Ectodermal cell (in vitro differentiated cells): ENCODE data around the gene OBP2B.
"Not testable (repeated sequence)": the region's sequence is repeated elsewhere in the genome, so short reads cannot be mapped to it uniquely, and the experiment has no call there.

Experiments used
- H3K27ac ChIP-seq: 2 replicates; pipeline ENCODE4 v1.7.0; 2013; ENCODE audit warnings: mild to moderate bottlenecking, low read depth, low read length; ENCODE audit not compliant: insufficient read depth, poor library complexity, severe bottlenecking
- H3K27me3 ChIP-seq: 2 replicates; pipeline ENCODE4 v1.7.0; 2013; ENCODE audit warnings: mild to moderate bottlenecking, low read length; ENCODE audit not compliant: insufficient read depth, control insufficient read depth, poor library complexity, severe bottlenecking
- H3K36me3 ChIP-seq: one replicate; pipeline ENCODE4 v1.7.0; 2013; ENCODE audit warnings: low read length; ENCODE audit not compliant: control insufficient read depth, insufficient read depth
- H3K4me1 ChIP-seq: one replicate; pipeline ENCODE4 v1.7.0; 2013; ENCODE audit warnings: low read length; ENCODE audit not compliant: control insufficient read depth, insufficient read depth
- H3K4me3 ChIP-seq: 2 replicates; pipeline ENCODE4 v1.7.0; 2013; ENCODE audit warnings: low read depth, low read length, control low read depth; ENCODE audit not compliant: insufficient read depth
- H3K9me3 ChIP-seq: 2 replicates; pipeline ENCODE4 v1.7.0; 2013; ENCODE audit warnings: mild to moderate bottlenecking, low read length, moderate library complexity; ENCODE audit not compliant: control insufficient read depth
- WGBS, 2 experiments: methylation state at CpG; one replicate each; pipeline ENCODE4 v1.1.7; 2013; ENCODE audit warnings: missing lambda C conversion rate in 2 of 2; 5-methylcytosine and 5-hydroxymethylcytosine counted together

Gene OBP2B

DNA sequence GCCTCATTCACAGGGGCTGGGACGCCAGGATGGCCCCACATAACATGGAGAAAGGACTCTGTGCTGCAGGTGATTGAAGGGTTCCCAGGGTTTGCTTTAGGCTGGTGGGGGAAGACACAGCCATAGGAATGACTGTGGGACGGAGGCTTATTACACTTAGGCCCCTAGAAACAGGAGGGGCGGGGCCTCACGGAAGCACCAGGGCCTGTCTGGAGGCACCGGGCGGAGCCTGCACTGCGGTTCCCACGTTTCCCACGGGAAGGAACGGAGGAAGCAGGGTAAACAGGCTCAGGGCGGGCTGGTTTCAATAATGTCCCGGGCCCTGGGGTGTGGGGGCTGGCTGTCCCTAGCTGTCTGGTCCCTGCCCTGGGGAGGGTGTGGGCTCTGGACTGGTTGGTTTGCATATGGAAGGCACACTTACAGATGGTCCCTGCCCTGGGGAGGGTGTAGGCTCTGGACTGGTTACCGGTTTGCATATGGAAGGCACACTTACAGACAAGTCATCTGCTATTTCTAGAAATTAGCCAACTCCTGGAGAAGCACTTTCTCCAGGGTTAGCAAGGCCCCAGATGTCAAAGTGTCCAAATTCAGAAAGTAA is 14.2 kb upstream of the OBP2B start:
- H3K4me3 ChIP-seq, H3K27ac ChIP-seq, H3K36me3 ChIP-seq, H3K4me1 ChIP-seq, H3K9me3 ChIP-seq, H3K27me3 ChIP-seq: not testable (repeated sequence)
- 56 to 62% methylated on average over 13 of the region's 13 CpGs for WGBS, 2 experiments

DNA sequence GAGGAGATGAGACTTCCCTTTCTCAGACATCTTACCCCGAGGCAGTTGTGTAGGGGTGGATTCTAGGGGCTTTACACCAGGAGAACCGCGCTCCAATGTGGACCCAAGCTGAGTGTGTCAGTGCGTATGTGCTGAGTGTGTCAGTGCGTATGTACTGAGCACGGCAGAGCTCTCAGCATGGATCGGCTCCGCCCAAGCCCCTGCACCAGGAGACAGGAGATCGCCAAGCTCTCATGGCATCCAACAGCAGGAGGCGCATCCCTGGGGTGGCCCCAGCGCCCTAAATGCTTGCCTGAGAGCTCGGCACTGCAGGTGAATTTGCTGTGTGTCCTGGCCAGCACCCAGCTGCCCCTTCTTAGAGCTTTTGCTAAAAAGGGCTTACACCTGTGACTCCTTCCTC is 12.9 kb upstream of the OBP2B start:
- not testable (repeated sequence) for H3K27ac ChIP-seq, H3K36me3 ChIP-seq, H3K4me3 ChIP-seq, H3K4me1 ChIP-seq, H3K9me3 ChIP-seq
- 85 to 88% methylated on average over 12 of the region's 12 CpGs for WGBS, 2 experiments
- H3K27me3 ChIP-seq, result peaks cover 18% of the 10 kb centered on the region

DNA sequence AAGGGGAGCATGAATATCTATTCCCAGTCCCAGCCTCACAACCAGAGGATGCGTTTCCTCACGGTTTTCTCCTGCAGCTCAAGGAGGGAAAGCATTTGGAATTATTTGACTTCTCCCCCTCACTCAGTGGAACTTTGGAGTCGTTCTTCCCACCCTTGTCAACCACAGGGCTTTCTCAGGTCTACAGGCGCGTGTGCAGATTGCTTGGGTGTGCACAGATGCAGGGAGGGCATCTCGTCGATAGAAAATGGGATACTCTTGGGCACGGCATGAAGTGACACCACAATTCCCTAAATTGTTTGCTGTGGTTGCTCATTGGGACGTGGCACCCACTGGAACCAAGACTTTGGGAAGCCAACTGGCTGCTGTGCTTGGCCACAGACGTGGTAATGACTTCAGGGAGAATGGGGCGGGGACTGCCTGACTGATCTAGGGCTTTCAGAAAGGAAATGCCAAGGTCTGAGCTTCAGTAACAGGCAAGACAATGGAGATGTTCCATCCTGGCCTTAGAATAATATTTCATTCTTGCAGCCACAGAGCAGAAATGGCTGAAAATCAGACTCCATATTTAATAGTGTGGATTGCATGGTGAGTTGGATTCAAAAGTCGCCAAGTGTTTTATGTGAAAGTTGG is 12.2 kb upstream of the OBP2B start:
- H3K27me3 ChIP-seq, result peaks cover 21% of the 10 kb centered on the region
- no peaks in the 10 kb centered on the region for H3K4me1 ChIP-seq
- no peaks in the 10 kb centered on the region for H3K36me3 ChIP-seq
- no peaks in the 10 kb centered on the region for H3K9me3 ChIP-seq
- no peak overlapping the region for H3K27ac ChIP-seq
- H3K4me3 ChIP-seq, result no peak overlapping the region
- 76 to 77% methylated on average over 11 to 12 of the region's 12 CpGs for WGBS, 2 experiments

DNA sequence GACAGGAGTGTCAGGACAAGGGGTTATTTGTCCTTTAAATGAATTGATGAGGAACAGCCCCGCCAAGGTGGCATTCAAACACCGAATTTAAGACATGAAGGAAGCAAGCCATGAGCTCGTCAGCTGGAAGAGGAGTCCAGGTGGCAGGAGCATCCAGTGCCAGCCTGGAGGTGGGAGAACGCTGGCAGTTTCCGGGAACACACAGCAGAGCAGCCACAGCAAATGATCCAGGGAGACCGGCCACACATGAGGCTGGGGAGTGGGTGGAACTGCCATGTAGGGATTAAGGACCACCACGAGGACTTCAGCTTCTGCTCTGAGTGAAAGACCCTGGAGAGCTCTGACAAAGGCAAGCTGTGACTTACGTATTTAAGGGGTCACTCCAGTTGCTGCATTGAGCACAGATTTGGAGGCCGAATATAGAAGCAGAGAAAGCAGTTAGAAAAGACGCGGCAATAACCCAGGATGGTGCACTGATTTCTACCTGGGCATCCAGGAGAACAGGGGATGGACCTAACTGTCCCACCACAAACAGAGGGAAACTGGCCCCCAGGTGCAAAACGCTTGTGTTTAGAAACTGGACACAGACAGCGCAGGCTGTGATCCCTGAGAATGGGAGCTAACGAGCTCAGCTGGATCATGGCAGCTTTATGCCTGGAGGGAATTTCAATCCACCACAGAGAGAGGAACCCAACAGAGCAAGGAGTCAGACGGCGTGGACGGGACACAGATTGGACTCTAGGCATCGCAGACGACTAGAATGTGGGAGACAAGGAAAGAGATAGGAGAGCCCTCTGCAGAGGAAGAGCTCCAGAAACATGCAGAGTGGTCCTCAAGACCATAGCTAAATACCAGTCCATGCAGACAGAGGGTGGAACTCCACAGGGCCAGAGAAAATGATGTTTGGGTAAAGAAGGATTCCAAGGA is 9.3 kb upstream of the OBP2B start:
- H3K36me3 ChIP-seq, H3K27ac ChIP-seq, H3K4me3 ChIP-seq, H3K4me1 ChIP-seq, H3K9me3 ChIP-seq: not testable (repeated sequence)
- WGBS, 2 experiments, result 82 to 85% methylated on average over 18 to 19 of the region's 19 CpGs
- H3K27me3 ChIP-seq, result peaks cover 28% of the 10 kb centered on the region

DNA sequence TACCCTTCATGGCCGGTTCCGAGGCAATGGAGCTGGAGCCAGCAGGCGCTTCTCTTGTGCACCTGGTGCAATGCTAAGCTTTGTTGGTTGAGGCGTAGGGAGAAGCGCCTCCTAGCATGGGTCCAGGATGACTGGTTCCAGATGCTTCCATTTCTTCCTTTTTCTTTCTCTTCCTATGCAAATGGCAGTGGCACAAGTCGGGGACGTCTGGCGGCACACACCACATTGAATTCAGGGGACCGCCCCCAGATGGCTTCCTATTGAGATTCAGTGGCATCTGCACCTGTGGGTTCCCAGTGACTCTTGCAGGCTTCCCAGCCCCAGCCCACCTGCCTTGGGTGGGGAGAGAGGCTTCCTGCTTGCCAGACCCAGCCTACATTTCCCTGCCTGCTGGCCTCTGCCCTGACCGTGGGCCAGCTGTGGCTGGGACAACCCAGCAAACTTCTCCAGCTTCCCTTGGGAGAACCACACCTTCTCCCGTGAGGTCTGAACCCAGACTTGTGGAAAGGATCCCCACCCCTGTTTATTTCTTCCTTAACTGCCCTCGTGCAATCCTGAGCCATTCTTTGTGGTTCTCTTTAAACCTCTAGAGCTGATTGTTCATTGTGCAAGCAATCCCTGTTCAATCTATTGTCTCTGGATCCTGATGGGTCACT is 8.4 kb upstream of the OBP2B start:
- H3K9me3 ChIP-seq, H3K27ac ChIP-seq, H3K36me3 ChIP-seq, H3K4me3 ChIP-seq, H3K4me1 ChIP-seq: not testable (repeated sequence)
- H3K27me3 ChIP-seq, result peaks cover 28% of the 10 kb centered on the region
- WGBS, 2 experiments, result 67% methylated on average over 12 of the region's 12 CpGs

DNA sequence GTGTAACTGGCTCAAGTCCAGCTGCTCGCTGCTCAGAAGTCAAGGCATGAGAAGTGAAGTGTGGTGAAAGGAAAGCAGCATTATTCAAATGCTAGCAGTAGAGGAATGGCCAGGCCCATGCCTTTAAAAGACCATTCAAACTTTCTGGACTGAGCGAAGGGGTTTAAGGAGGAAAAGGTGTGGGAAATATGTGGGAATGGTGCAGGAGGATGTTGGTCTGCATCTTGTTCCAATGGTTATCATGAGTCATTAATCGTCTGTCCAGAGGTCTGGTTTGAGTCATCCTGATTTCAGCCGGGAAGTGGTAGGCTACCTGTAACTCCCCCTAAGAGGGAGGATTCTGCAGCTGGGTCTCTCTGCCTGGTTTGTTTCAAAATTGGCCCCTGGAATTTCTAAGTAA is 5.2 kb upstream of the OBP2B start:
- not testable (repeated sequence) for H3K4me3 ChIP-seq, H3K36me3 ChIP-seq, H3K9me3 ChIP-seq, H3K4me1 ChIP-seq, H3K27ac ChIP-seq
- 79 to 82% methylated on average over 4 of the region's 4 CpGs for WGBS, 2 experiments
- H3K27me3 ChIP-seq, result peaks cover 36% of the 10 kb centered on the region

DNA sequence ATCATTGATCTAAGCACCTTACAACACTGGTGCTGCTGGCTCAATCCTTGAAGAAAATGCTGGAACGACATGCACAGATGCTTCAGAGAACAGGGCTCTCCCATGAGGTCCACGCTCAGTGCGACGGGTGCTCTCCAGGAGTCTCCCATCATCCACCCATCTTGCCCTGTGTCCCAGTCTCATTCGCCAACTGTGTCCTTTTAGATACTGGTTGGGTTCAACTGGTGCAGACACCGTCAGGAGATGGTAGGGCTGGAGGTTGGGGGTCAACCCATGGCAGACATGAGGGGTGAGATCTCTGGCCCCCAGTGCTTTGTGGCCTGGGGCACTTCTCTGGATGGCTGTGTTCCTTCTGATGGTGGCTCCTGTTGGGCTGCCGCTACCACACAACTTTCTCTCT is 1.6 kb upstream of the OBP2B start:
- no peak overlapping the region for H3K4me3 ChIP-seq
- 89 to 91% methylated on average over 7 of the region's 7 CpGs for WGBS, 2 experiments

GRCh38 chr9:133210202-133210532 is 1.1 kb upstream of the OBP2B start:
- Histone ChIP-seq H3K27ac (no peak overlapping the region), H3K9me3 (no peaks in the 10 kb centered on the region), H3K4me1 (no peaks in the 10 kb centered on the region), H3K36me3 (no peaks in the 10 kb centered on the region), H3K27me3 (peaks cover 9% of the 10 kb centered on the region), H3K4me3 (no peak overlapping the region)
- WGBS, 2 experiments, result 71 to 74% methylated on average over 7 of the region's 7 CpGs

More for the DNA sequence above, 1.6 kb upstream of the OBP2B start:
- Histone ChIP-seq H3K27ac (no peak overlapping the region), H3K36me3 (no peaks in the 10 kb centered on the region), H3K27me3 (peaks cover 14% of the 10 kb centered on the region), H3K9me3 (no peaks in the 10 kb centered on the region), H3K4me1 (no peaks in the 10 kb centered on the region)

DNA sequence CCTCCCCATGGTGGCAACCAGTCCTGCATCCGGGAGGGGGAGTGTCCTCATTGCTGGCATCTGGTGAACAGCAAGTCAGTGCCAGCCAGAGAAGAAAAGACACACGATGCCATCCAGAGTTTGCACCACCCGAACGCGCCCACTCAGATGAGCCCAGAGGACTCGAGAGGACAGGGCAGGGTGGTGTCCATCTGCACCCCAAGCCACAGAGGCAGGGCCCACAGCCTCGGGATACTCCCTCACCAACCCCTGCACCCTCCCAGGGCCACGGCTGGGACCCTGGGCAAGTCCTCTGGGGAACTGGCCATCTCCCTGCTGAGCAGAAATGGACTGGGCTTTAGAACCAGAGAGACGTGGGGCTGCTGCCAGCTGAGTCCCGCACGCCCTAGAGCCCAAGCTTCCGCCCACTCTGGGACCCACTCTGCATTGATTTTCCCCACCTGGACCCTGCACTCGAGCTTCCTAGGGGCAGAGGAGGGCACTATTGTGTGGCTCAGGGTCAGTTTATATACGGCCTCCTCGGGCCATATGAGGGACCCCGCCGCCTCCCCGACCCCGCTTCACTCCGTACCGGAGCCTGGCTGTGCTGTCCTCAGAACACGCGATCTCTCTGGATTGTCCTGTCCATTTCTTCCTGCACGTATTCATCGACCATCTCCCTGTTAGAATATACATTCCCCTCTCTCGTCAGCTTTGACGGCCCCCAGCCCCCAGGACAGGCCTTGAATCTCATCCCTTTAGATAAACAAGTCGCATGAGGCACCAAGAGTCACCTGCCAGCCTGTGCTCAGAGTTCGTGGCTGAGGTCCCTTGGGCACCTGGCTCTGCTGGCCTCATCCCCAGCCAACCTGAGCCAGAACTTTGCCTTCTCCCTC is 514 bp upstream of the OBP2B start:
- not testable (repeated sequence) for H3K4me1 ChIP-seq, H3K9me3 ChIP-seq, H3K4me3 ChIP-seq, H3K27ac ChIP-seq, H3K36me3 ChIP-seq
- 85 to 87% methylated on average over 29 of the region's 29 CpGs for WGBS, 2 experiments
- peaks cover 12% of the 10 kb centered on the region for H3K27me3 ChIP-seq
